Neural progenitor cell (in vitro differentiated cells): Measurements from ENCODE around the gene RPS6KA2.
"Not testable (repeated sequence)": the region's sequence is repeated elsewhere in the genome, so short reads cannot be mapped to it uniquely, and the experiment has no call there.

ENCODE experiments used
- EZH2 ChIP-seq: fragments of 200-600 bp; sonication (generic); IDR thresholded peaks from 2 replicates; pipeline ENCODE4 v1.6.1; 2017; ENCODE audit warnings: antibody characterized with exemption, mild to moderate bottlenecking, moderate library complexity
- TF ChIP-seq, protein P1 (sequence below): fragments of 200-600 bp; sonication (generic); IDR thresholded peaks from 2 replicates; pipeline ENCODE4 v1.5.1; 2017; ENCODE audit warnings: antibody characterized with exemption, mild to moderate bottlenecking

DNA sequence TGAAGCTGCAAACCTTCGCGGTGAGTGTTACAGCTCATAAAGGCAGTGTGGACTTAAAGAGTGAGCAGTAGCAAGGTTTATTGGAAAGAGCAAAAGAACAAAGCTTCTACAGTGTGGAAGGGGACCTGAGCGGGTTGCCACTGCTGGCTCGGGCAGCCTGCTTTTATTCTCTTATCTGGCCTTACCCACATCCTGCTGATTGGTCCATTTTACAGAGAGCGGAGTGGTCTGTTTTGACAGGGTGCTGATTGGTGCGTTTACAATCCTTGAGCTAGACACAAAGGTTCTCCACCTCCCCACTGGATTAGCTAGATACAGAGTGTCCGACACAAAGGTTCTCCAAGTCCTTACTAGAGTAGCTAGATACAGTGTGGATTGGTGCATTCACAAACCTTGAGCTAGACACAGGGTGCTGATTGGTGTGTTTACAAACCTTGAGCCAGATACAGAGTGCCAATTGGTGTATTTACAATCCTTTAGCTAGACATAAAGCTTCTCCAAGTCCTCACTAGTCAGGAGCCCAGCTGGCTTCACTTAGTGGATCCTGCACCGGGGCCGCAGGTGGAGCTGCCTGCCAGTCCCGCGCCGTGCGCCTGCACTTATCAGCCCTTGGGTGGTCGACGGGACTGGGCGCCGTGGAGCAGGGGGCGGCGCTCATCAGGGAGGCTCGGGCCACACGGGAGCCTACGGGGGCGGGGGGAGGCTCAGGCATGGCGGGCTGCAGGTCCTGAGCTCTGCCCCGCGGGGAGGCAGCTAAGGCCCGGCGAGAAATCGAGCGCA lies 234.1 kb downstream of the RPS6KA2 start:
- TF ChIP-seq, protein P1, sequence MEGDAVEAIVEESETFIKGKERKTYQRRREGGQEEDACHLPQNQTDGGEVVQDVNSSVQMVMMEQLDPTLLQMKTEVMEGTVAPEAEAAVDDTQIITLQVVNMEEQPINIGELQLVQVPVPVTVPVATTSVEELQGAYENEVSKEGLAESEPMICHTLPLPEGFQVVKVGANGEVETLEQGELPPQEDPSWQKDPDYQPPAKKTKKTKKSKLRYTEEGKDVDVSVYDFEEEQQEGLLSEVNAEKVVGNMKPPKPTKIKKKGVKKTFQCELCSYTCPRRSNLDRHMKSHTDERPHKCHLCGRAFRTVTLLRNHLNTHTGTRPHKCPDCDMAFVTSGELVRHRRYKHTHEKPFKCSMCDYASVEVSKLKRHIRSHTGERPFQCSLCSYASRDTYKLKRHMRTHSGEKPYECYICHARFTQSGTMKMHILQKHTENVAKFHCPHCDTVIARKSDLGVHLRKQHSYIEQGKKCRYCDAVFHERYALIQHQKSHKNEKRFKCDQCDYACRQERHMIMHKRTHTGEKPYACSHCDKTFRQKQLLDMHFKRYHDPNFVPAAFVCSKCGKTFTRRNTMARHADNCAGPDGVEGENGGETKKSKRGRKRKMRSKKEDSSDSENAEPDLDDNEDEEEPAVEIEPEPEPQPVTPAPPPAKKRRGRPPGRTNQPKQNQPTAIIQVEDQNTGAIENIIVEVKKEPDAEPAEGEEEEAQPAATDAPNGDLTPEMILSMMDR: not testable (repeated sequence)
- TF ChIP-seq EZH2: not testable (repeated sequence)
